Esophagus squamous epithelium (tissue), 5 donors: ENCODE data around the gene CDK16. TPM values are rescaled to one million over a fixed set of nuclear protein-coding genes. Genes with fewer than 3 reads are reported as not detected.

Experiments used
- DNase-seq: peaks from one replicate; lab custom pipeline; 2025; lab: John Stamatoyannopoulos, UW
- H3K27ac ChIP-seq, 4 donors: fragments of 200-600 bp; sonication (generic); one replicate each; pipeline ENCODE4 v1.5.1; 2016 to 2019; ENCODE audit warnings: mild to moderate bottlenecking in 1 of 4
- H3K27me3 ChIP-seq, 4 donors: fragments of 200-600 bp; sonication (generic); 1 replicate in 3 of 4; 2 replicates in 1 of 4; pipeline versions ENCODE4 v1.5.1 to v1.6.0; 2017 to 2021; ENCODE audit warnings: antibody characterized with exemption in 1 of 4
- H3K36me3 ChIP-seq, 3 donors: fragments of 200-600 bp; sonication (generic); one replicate each; pipeline ENCODE4 v1.5.1; 2016 to 2019
- H3K4me1 ChIP-seq, 3 donors: fragments of 200-600 bp; sonication (generic); one replicate each; pipeline ENCODE4 v1.5.1; 2017 to 2019
- H3K4me3 ChIP-seq, 4 donors: fragments of 200-600 bp; sonication (generic); 1 replicate in 3 of 4; 2 replicates in 1 of 4; pipeline ENCODE4 v1.5.1; 2016 to 2019; ENCODE audit warnings: mild to moderate bottlenecking in 2 of 4, moderate library complexity in 1 of 4
- H3K9me3 ChIP-seq, 3 donors: fragments of 200-600 bp; sonication (generic); one replicate each; pipeline ENCODE4 v1.5.1; 2016 to 2019
- CTCF ChIP-seq, 6 experiments: fragments of 450-650 bp in 4 of 6; fragments of 200-600 bp in 2 of 6; sonication (generic) in 2 of 6; IDR thresholded peaks; one replicate each; pipeline ENCODE4 v1.5.1; 2016 to 2019; ENCODE audit warnings: antibody characterized with exemption in 6 of 6, mild to moderate bottlenecking in 4 of 6, moderate library complexity in 4 of 6
- POLR2A ChIP-seq, 4 donors: fragments of 450-650 bp; IDR thresholded peaks; one replicate each; pipeline ENCODE4 v1.6.1; 2017; ENCODE audit warnings: antibody characterized with exemption in 4 of 4, mild to moderate bottlenecking in 4 of 4, moderate library complexity in 3 of 4
- WGBS, 2 donors: methylation state at CpG; one replicate each; pipeline ENCODE4 v1.1.5; 2018; 5-methylcytosine and 5-hydroxymethylcytosine counted together
- intact Hi-C: fragments of 100-400 bp; cut with DNase I; formaldehyde crosslinking; loops from one replicate; pipeline ENCODE4 v1.15.0; 2022
- total RNA-seq, 4 donors: library from RNA; depleted of rRNA; stranded (reverse); fragments of >200 nt; gene quantifications; one replicate each; pipeline ENCODE4 v1.1.0, GENCODE V29; 2016
- donor health status: DM: yes; HTN: yes; CAD: no.

Gene CDK16
- total RNA-seq, 4 donors from 2014 or later, result 78.1 to 115 (median 99.4) TPM

- peak in 1 of 6 experiments; percentile 17 for TF ChIP-seq CTCF (IDR thresholded peaks at IDR 0.05)
- peak in 2 of 4 donors; percentile 42 to 68 for TF ChIP-seq POLR2A (IDR thresholded peaks at IDR 0.05)
- intact Hi-C loops, result no loop called here
- Histone ChIP-seq H3K27me3 (no peaks in the 10 kb centered on the region), H3K36me3 (peaks cover 0 to 16% (median 8%) of the 10 kb centered on the region in 3 donors), H3K4me1 (peaks cover 21 to 43% (median 22%) of the 10 kb centered on the region in 3 donors), H3K4me3 (peak overlapping the region; percentile 52 to 71 (median 60)), H3K9me3 (no peaks in the 10 kb centered on the region), H3K27ac (peak overlapping the region; percentile 62 to 85 (median 80))
- peak; percentile 43 for DNase-seq
- WGBS, 2 donors, result 20% methylated on average over 10 of the region's 40 CpGs; no CpG with 5 or more reads in 1 of the 2 donors
Measured at GRCh38 chrX:47190445-47191269, 27.8 kb upstream of the CDK16 start.

GRCh38 chrX:47191331-47191730 lies 27.1 kb upstream of the CDK16 start:
- no peak for DNase-seq
- Histone ChIP-seq H3K4me3 (peak overlapping the region; percentile 52 to 71 (median 60)), H3K36me3 (peaks cover 0 to 9% (median 2%) of the 10 kb centered on the region in 3 donors), H3K9me3 (no peaks in the 10 kb centered on the region), H3K27ac (peak overlapping the region; percentile 62 to 85 (median 80)), H3K4me1 (peaks cover 27 to 50% (median 27%) of the 10 kb centered on the region in 3 donors), H3K27me3 (no peaks in the 10 kb centered on the region)
- WGBS, 2 donors, result 33% methylated on average over 17 of the region's 26 CpGs; no CpG with 5 or more reads in 1 of the 2 donors
- no peak for TF ChIP-seq CTCF (IDR thresholded peaks at IDR 0.05)
- peak in 1 of 4 donors; percentile 6 for TF ChIP-seq POLR2A (IDR thresholded peaks at IDR 0.05)
- intact Hi-C loops, result no loop called here

DNA sequence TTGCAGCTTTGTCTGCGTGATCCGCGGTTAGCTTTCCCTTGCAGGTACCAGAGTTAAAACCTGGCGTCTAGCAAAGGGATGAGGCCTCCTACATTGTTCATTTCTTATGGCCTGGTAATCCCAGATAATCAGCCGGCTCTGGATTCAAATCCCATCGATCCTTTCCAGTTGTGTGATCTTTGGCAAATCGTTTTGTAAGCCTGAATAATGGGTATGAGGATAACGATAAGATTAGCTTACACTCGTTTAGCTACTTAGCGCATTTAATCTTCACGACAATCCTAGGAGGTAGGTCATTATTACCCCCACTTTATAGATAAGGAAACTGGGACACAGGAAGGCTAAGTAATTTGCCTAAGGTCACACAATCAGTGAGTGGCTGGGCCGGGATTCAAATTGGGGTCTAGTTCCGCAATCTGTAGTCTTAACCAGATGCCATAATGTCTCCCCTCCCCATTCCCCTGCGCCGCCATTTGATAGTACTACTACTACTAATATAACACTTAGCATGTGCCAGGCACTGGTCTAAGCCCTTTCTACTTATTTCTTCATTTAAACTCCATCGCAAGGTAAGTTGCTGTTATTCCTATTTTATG lies 26.6 kb upstream of the CDK16 start:
- peak overlapping the region in 3 of 4 donors; percentile 59 to 71 (median 61) for H3K4me3 ChIP-seq
- WGBS, 2 donors, result 61 to 73% methylated on average over 5 to 15 of the region's 16 CpGs
- no peak for DNase-seq
- H3K9me3 ChIP-seq, result no peaks in the 10 kb centered on the region
- H3K36me3 ChIP-seq, result peaks cover 0 to 4% (median 0%) of the 10 kb centered on the region in 3 donors
- no peaks in the 10 kb centered on the region for H3K27me3 ChIP-seq
- H3K4me1 ChIP-seq, result peaks cover 27 to 56% (median 33%) of the 10 kb centered on the region in 3 donors
- H3K27ac ChIP-seq, result peak overlapping the region; percentile 62 to 85 (median 80)
- intact Hi-C loops, result no loop called here
- TF ChIP-seq POLR2A (IDR thresholded peaks at IDR 0.05) (no peak), CTCF (IDR thresholded peaks at IDR 0.05) (no peak)

DNA sequence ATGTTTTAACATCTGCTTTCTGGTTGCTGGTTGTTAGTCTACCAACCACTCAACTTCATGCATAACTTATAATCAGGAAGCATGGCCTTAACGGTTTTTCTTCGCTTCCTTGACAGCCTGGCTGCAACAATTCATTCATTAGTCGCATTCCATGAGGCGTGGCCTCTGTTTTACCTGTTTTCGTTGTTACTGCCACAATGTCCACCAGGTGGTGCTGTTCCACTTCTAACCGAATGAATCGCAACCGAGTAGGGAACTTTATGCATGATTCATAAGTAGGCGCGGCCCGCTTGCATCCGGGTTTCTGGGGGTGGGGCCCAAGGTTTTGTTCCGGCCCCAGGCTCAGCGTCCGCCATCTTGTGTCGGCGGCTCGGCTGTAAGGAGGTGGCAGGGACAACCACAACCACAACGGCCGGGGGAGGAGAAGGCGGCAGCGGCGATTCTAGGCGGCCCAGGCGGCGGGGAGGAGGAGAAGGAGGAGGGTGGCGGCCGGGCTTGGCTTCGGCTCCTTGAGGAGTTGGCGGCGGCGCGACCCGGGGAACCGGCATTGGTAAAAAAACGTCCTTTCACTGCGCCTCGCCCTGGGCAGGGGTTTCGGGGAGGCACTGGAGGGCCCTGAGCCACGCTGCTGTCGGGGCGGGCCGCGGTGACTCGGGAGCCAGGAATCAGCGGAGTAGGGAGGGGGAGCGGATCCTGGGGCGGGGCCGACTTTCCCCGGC lies 24.8 kb upstream of the CDK16 start, which contains the start of gene UBA1:
Gene UBA1, plus strand, starts transcription at position 355 of the 719 bp plus-strand sequence. CDS start 4,974 bp downstream, outside the sequence.
- Histone ChIP-seq H3K9me3 (no peaks in the 10 kb centered on the region), H3K4me1 (peaks cover 27 to 73% (median 38%) of the 10 kb centered on the region in 3 donors), H3K27ac (peak within 1 kb of the TSS; percentile 97 to 99 (median 98)), H3K27me3 (no peaks in the 10 kb centered on the region), H3K36me3 (peaks cover 4 to 8% (median 4%) of the 10 kb centered on the region in 3 donors), H3K4me3 (peak within 1 kb of the TSS; percentile 71 to 91 (median 86))
- intact Hi-C loops, result no loop called here
- TF ChIP-seq POLR2A (IDR thresholded peaks at IDR 0.05), result peak in 2 of 4 donors; percentile 64 to 82
- peak; percentile 81 to 99 (median 90) for TF ChIP-seq CTCF (IDR thresholded peaks at IDR 0.05)
- DNase-seq, result peak; percentile 90
- 0 to 3% methylated on average over 8 to 11 of the region's 50 CpGs for WGBS, 2 donors
